ENCODE measurements around the gene ZCCHC24.
A peak's percentile ranks its signal among the peaks of the same experiment; 100 is the strongest.

ZCCHC24 gene

DNA sequence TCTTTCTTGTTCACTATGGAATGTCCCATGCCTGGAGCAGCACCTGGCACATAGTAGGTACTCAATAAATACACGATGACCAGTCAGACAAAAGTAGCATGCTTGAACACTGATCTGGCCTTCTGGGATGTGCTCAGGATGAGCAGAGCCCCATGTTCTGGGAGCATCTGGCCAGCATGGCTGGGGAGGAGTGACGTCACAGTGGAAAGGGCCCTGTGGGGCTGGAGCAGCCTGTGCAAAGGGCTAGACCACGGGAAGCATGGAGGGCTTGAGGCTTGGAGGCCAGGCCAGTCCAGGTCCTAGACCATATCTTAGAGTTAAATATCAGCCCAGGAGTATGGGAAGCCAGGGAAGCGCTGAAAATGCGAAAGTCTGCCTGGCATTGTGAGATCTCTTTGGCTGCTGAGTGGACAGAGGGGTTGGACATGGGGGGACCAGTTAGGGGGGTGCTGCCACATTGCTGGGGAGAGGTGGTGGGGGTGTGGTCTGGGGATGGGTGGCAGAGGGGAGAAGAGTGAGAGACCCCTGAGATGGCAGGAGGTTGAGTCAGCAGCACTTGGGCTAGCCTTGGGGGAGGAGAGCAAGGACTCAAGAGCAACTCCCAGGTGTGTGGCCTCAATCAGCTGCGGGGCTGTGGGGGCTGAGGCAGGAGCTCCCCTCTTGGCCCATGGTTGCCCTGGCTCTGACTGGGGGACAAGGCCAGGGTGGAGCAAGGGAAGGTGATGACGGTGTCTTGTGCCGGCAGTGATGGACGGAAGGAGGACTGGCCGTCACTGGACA lies 34.9 kb downstream of the ZCCHC24 start:
- DNase-seq (ENCODE audit: low read depth in 2 of 2): no peak

DNA sequence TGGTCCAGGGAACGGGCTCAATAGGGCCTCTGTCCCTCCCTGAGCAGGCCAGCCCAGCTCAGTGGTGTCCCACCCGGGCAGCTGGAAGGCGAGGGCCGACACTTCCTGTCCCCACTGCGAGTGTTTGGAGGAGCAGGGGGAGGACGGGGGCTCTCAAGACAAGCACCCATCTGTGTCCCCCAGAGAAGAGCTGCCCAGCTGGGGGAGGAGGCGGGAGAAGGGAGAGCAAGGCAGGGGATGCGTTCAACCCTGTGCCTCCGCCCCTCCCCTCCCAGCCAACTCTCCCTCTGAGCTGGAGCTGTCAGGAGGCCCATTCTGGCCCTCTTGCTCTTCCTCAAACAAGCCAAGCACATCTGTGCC lies 35.7 kb downstream of the ZCCHC24 start:
- no peak for DNase-seq (ENCODE audit: low read depth in 2 of 2)

DNA sequence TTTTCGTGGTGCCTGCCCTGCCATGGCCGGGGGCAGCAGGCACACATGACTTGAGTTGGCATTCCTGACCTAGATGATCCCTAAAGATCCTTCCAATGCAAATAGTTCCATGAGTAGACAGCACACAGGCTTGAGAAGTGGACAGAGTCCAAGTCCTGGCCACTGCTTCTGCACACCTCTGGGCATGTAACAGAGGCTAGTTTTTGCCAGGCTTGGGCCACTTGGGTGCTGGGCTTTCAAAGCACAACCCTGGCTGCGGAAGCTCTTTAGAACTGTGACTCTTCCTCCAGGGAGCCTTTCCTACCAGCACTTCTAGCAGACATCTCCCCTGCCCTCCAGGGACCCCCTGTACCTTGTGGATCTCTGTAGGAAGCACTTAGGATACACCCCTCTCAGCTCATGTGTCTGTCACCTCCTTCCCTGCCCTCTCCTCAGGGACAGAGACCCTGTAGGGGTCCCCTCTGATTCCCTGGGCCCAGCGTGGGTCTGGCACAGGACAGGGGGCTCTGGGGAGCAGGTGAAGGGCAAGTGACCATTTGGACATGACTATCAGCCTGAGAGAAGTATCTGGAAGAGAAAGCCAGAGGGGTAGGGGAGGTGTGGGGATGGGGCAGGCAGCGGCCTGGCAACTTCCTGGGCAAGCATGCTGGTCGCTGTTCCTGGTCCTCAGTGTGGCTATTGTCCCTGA lies 36.2 kb downstream of the ZCCHC24 start:
- DNase-seq (ENCODE audit: low read depth in 2 of 2): no peak

DNA sequence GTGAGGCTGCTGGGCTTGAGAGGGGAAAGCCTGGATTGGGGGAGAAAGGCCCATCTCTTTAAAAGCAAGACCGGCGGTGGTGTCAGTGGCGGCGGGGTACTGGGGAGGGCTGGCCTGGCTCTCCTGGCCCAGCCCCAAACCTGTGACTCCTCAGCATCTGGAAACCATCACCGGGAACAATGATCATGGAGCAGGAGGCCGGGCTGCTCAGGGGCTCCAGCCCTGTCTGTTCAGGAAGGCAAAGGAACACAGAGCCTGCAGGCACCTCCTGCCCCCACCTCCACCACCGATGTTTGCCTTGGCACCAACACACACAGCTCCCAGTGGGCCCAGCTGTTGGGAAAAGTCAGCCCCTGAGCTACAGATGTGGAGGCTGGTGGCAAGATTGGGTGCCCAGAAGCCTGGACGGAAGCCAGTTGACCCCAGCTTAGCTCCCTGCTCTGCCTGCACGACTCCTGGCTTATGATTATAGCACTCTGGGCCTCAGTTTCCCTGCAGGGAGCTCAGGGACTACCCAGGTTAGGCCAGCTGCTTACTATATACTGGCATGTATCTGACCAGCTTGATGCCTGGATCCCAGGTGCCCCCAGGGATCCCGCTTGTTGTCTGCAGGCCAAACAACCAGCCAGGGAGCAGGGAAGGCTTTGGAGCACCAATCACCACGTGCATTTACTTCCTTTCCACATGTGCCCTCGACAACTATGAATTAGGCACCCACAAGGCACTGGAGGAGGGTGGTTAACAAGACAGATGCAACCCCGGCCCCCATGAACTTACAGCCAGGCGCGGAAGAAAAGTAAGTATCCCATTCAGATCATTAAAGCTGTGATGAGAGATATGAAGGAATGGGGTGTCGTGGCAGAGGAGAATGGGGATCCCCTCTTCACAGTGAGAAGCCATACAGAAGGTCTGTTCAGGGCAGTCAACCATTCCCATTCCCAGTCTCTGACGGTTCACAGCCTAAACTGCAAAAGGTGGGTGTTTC lies 37.3 kb downstream of the ZCCHC24 start:
- no peak for DNase-seq (ENCODE audit: low read depth in 2 of 2)

DNA sequence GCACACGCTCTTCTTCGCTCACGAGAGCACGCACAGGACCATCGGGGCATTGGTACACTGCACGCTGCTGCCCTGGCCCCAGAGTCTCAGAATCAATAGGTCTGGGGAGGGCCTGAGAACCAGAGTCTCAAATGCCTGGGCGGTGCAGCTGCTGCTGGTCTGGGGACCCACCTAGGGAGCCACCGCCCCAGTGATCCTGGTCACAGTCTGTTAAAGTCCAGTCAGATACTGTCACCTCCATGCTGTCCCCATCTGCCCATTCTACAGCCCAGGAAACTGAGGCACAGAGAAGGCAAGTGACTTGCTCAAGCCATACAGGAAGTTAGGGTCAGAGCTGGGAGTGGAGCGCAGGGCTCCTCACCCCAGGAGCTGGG lies 38.0 kb downstream of the ZCCHC24 start:
- no peak for DNase-seq (ENCODE audit: low read depth in 2 of 2)

DNA sequence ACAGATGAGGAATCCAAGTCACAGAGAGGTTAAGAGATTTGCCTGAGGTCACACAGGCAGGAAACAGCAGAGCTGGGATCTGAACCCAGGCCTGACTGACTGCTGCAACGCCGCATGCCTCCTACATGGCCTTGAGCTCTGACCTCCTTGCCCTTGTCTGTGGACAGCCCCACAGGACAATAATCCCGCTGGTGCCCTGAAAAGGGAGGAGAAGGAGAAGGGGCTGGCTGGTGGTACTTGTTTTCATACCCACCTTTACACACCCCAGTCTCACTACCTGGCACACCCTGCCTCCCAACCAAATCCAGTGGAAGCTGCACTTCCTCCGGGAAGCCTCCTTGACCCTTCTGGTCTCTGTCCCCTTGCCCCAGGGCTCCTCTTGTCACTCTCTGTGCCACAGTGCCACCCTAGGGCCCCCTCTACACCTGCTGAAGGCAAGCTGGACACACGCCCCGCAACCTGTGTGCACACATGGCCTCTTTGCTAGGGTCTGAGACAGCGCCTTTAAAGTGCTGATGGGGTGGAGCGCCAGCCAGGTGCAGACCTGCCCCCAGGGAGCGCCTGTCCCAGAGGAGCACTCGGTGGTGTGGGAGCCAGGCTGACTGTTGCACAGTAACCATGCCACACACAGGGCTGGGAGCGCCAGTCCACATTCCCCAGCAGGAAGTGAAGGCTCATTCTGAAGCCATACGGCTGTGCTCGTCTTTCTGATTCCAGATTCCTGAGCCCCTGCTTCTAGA lies 38.6 kb downstream of the ZCCHC24 start:
- DNase-seq (ENCODE audit: low read depth in 2 of 2): no peak

DNA sequence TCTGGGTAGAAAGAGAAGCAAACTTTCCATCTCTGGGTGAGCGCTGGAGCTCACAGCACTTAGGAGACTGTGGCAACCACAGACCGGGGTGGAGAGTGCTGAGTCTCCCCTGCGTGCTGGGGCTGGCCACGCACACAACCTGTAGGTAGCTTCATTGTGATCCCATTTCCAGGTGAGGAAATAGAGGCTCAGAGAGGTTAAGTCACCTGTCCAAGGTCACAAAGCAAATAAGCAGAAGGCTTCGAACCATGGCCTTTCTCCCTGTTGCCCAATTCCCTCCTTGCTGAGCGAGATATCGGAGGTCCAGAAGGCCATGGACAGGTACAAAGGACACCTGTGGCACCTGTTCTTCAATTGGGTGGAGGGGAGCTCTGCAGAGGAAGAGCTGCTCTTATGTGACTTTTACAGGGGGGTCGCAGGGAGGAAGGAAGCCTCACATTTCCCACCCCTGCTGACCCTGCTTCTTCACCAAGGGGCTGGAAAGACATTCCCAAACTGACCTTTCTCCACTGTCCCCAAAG lies 39.4 kb downstream of the ZCCHC24 start:
- no peak for DNase-seq (ENCODE audit: low read depth in 2 of 2)

DNA sequence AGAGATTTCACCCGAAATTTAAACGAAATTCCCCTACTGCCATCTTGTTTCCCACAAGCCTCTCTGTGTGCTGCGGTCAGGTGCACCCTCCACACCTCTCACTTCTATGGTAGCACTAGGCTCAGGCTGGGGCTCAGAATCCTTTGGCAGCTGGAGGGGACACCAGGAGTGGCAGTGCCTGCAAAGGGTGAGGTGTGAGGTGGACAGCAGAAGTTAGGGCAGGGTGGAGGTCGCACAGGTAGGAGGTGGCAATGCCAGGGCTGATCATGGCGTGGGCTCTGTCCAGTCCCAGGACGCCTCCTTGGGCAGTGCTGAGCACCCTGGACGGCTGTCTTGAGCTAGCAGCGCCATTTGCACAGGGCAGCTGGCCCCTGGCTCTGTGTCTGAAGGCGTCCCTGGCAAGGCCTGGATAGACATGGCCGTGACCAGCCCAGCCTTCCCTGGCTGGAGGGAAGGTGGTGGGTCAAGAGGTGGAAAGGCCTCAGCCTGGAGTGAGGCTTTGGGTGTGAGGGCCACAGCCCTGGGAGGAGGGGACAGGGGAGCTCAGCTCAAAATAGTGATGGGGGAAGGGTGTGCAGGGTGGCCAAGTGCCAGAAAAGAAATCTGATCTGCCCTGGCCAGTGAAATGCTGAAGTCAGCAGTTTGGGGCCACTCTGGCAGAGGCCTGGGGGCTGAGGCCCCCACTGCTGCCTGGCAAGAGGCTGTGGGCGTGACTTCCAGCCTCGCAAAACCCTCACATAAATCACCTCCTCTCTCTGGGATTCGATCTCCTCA lies 40.0 kb downstream of the ZCCHC24 start:
- DNase-seq (ENCODE audit: low read depth in 2 of 2): no peak

DNA sequence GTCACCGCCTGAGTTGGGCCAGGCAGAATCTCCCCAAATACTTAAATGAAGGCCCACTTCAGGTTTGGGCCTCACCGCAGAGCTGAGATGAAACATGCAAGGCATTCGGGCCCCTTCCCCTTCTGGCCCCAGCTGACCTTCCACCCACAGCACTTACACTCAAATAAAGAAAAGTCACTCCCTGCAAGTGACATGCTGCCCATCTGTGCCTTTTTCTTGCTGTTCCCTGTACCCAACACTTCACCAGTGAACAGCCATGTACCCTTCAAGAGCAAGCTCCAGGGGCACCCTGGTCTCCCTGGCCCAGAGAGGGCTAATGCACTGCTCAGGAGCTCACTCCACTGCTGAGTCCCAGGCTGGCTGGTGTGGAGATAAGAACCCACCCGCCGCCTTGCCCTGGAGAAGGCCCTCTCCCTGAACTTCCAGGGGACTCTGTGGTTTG lies 40.7 kb downstream of the ZCCHC24 start:
- no peak for DNase-seq (ENCODE audit: low read depth in 2 of 2)

DNA sequence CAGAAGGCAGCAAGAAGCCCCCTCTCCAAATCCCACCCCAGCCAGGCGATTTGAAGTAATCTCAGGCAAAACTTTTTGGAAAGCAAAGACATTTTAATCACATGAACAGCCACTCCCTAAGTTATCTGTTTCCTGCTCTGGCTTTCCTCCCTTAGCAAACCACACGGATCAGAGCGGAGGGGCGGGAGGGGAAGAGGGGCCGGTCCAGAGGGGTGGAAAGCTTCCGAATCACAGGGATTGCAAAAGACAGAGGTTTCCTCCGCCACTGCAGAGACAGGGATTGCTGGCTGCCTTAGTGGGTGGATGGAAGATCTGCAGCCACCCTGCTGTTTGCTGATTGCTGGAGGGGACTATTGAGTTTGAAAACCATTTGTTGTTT lies 41.2 kb downstream of the ZCCHC24 start:
- DNase-seq (ENCODE audit: low read depth in 2 of 2): no peak

DNA sequence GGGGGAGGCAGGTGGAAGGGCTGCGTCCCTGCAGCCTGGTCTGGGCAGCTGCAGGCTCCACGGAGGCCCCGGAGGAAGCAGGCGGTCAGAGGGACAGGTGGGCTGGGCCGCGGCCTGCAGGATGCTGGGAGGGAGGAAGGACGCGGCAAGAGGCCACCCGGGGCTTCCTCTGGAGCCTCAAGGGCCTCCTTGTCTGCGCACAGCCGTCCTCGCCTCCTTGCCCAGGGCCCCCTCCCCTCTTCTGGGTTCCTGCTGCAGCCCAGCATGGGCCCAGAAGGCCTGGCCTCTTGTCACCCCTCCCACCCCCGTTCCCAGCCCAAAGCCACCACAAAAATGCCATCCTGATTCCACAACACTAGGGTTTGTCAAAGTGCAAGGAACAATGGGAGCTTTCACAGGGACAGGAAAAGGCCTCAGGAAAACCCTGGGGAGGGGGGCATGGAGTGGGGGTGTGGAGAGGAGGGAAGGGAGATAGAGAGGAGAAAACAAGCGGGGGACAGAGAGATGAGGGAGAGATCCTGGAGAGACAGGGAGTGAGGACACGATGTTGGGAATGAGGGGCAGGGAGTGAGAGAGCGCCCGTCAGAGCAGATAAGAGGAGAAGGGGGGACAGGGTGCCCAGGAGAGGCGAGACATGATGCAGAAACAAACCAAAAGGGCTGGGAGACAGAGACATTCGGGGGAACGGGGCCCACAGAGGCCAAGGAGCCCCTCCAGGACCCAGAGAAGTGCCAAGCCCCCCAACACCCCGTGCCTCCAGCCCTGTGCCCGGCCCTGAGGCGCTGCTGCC lies 41.8 kb downstream of the ZCCHC24 start:
- no peak for DNase-seq (ENCODE audit: low read depth in 2 of 2)

DNA sequence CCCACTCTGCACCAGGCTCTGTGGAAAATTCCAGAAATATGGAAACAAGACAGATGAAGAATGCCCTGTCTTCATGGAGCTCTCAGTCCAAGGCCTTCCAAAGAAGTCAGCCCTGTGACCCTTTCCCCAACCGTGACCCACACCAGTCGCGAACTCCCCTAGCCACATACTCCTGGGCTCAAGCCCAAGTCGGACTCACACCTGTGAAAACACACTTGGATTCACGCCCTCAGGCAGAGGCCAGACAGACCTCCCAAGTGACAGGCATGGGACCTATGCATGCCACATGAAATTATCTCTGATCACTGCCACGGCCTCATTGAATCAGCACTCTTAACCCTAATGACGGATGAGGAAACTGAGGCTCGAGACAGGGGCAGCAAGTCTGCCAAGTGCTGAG lies 42.5 kb downstream of the ZCCHC24 start:
- DNase-seq (ENCODE audit: low read depth in 2 of 2): no peak

DNA sequence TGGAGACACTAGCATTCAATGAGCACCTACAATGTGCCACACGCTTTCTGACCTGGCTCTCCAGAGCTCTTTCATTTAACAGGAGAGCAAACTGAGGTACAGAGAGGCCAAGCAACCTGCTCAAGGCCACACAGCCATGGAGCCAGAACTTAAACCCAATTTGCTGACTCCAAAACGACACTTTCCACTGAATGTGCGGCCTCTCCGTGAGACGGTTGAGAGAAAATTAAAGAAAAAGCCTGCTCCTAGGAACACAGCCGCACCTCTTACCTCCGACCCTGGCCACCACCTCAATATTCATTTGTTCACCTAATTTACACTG lies 42.8 kb downstream of the ZCCHC24 start:
- no peak for DNase-seq (ENCODE audit: low read depth in 2 of 2)

DNA sequence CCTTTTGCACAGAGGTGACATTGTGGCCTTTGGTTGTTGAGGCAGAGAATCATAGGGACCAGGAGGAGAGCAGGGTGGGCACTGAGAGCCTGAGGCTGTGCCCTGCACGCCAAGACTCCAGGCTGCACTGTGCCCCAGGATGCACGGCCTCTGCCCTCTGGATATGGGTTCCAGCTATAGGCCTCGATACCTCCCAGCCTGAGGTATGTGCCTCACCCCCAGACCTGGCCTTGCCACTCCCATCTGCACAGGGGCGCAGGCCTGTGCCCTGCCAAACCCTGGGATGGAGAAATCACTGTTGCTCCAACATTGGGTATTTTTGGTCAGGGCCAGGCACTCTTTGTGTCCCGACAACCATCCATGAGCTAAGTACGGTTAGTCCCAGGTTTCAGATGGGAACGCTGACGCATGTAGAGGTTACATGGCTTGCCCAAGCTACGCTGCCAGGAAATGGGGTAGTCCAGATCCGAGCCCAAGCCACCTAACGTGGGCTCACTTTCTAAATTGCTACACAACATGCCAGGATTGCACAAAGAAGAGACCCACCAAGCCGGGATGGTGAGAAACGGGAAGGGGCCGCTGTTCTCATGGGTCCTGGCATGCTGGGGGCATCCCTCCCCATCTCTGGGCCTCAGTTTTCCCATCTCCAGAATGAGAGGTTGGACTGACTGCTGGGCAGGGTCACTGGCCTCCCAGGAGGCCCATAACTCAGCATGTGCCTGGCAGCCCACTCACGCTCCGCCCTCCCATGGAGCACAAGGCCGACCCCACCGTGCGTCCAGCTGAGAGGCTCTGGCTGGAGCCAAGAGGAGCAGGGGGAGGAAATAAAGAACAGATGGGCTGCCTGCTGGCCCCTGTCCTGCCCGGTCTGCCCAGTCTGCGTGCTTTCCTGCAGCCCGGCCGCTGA lies 44.2 kb downstream of the ZCCHC24 start:
- no peak for DNase-seq (ENCODE audit: low read depth in 2 of 2)

DNA sequence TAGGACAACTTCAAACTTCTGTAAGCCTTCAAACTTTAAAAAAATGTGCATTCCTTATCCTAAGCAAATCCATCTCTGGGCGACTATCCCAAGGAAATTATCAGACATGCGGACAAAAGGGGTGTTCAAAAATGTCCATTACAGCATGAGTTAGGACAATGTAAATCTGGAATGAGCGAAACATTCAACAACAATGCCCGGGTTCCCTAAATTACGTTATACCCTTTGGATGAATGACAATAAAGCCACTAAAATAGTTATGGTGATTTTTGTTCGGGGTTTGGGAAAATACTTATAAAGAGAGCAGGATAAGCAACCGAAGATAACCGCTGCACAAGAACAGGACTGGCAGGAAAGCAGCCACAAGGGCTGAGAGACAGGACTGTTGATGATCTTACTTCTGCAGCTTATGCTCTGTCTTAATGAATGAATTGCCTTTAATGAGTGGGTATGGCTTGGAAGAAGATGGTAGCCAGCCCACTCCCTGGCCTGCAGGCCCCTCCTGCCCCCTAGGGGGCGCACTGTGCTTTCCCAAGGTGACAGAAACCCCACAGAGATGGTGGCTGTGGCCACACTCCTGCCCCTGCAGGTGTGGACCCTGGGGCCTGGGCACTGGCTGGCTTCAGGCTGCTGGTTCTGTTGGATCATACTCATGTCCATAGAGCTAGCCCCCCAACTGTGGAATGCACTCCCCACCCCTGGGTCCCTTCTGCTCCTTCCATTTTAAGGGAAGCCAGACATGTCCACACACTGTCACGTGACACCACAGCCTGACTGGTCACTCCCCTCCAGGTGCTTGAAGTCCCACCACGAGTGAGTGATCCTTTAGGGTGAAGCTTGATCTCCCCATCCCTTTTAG lies 45.0 kb downstream of the ZCCHC24 start:
- peak; percentile 30 to 57 for DNase-seq (ENCODE audit: low read depth in 2 of 2)

DNA sequence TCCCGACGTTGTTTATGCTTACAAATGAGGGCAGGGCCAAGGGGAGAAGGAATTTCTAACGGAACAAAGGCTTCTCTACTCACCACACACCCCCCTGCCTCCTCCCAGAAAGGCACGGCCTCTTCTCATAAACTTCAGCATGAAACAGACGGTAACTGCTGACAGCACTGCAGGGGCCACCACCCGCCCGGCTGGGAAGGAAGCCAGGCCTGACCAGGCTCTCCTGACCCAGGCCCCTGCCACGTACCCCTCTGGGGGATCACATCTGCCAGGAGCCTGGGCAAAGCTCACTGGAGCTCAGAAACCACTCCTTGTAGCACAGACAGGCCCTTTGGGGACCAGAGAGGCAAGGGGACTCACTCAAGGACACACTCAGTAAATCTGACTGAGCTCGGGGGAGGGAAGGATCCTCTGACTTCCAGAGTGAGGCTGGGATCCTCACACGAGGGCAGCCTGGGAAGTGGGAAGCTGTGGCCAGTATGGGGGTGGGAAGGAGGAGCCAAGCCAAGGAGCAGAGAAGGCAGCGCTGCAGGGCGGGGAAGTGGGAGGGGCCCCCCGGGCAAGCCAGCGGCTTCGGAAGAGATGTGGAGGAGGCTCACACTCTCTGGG lies 46.1 kb downstream of the ZCCHC24 start:
- no peak for DNase-seq (ENCODE audit: low read depth in 2 of 2)

DNA sequence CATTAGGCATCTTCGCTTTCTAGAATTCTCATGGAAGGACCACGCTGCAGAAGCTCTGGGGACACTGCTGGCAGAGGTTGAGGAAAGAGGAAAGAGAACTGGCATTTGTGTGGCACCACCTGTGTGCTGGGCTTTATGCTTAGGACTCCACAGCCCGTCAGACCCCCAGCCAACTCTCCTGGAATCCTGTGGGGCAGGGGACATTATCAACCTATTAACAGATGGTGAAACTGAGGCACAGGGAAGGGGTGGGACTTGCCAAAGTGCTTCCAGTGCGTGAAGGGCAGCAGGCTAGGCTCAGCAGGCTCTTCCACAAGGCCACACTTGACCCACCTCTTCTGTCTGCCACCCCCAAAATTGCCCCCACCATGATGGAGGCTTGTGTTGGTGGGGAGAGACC lies 46.8 kb downstream of the ZCCHC24 start:
- no peak for DNase-seq (ENCODE audit: low read depth in 2 of 2)
